Measurements from ENCODE around the gene NKIRAS2.

The NKIRAS2 gene
- total RNA-seq, result 14.7 to 21.1 reads per million in 2 donors

GRCh38 chr17:42019509-42020404, at the start of gene NKIRAS2:
Gene NKIRAS2 (plus strand): TSS chr17:42020090. CDS start chr17:42021578, 1,488 bp downstream.
- peak; percentile 84 to 94 (median 93) for DNase-seq

GRCh38 chr17:41970901-41971331, 49.0 kb upstream of the NKIRAS2 start:
- DNase-seq, result no peak

- no peak for DNase-seq
Observed at GRCh38 chr17:41971721-41972523, 48.0 kb upstream of the NKIRAS2 start.

GRCh38 chr17:41972571-41973407, 47.1 kb upstream of the NKIRAS2 start:
- DNase-seq, result no peak

GRCh38 chr17:41973408-41973811, 46.5 kb upstream of the NKIRAS2 start:
- DNase-seq, result no peak

- DNase-seq, result no peak
Observed at GRCh38 chr17:41974031-41974430, 45.9 kb upstream of the NKIRAS2 start.

- no peak for DNase-seq
Observed at GRCh38 chr17:41974658-41975057, 45.2 kb upstream of the NKIRAS2 start.

- DNase-seq, result no peak
Observed at GRCh38 chr17:41975099-41976083, 44.5 kb upstream of the NKIRAS2 start.

- DNase-seq, result no peak
Observed at GRCh38 chr17:41976142-41976768, 43.6 kb upstream of the NKIRAS2 start.

- DNase-seq, result no peak
Observed at GRCh38 chr17:41977991-41978390, 41.9 kb upstream of the NKIRAS2 start.

GRCh38 chr17:41982026-41982760, 37.7 kb upstream of the NKIRAS2 start:
- no peak for DNase-seq

- DNase-seq, result no peak
Observed at GRCh38 chr17:41984454-41984853, 35.4 kb upstream of the NKIRAS2 start.

- DNase-seq, result no peak
Observed at GRCh38 chr17:41985919-41986318, 34.0 kb upstream of the NKIRAS2 start.

GRCh38 chr17:41986634-41987033, 33.3 kb upstream of the NKIRAS2 start:
- no peak for DNase-seq

GRCh38 chr17:41987642-41988041, 32.2 kb upstream of the NKIRAS2 start:
- DNase-seq, result no peak

GRCh38 chr17:41988418-41988817, 31.5 kb upstream of the NKIRAS2 start:
- no peak for DNase-seq

GRCh38 chr17:41989702-41990419, 30.0 kb upstream of the NKIRAS2 start:
- DNase-seq, result no peak

- DNase-seq, result no peak
Observed at GRCh38 chr17:41992576-41992975, 27.3 kb upstream of the NKIRAS2 start.

- DNase-seq, result no peak
Observed at GRCh38 chr17:41996855-41997164, 23.1 kb upstream of the NKIRAS2 start.

GRCh38 chr17:41998497-41998896, 21.4 kb upstream of the NKIRAS2 start:
- DNase-seq, result no peak

All from T-helper 2 cell (primary cell).